IPS-18a (cell line): ENCODE data around the gene SH3D19.
A peak's percentile ranks its signal among the peaks of the same experiment; 100 is the strongest.
"Not testable (repeated sequence)": the region's sequence is repeated elsewhere in the genome, so short reads cannot be mapped to it uniquely, and the experiment has no call there.

Experiments used
- H3K27ac ChIP-seq: one replicate; pipeline ENCODE4 v1.5.1; 2013; ENCODE audit warnings: low read length
- H3K27me3 ChIP-seq: one replicate; pipeline ENCODE4 v1.6.1; 2013; ENCODE audit warnings: mild to moderate bottlenecking, low read length; ENCODE audit not compliant: control insufficient read depth, insufficient read depth
- H3K36me3 ChIP-seq: one replicate; pipeline ENCODE4 v1.6.1; 2013; ENCODE audit warnings: low read depth, low read length; ENCODE audit not compliant: control insufficient read depth
- H3K4me1 ChIP-seq: one replicate; pipeline ENCODE4 v1.6.1; 2013; ENCODE audit warnings: low read depth, low read length; ENCODE audit not compliant: control insufficient read depth
- H3K4me3 ChIP-seq: one replicate; pipeline ENCODE4 v1.5.1; 2013; ENCODE audit warnings: low read length
- H3K9ac ChIP-seq: one replicate; pipeline ENCODE4 v1.6.1; 2013; ENCODE audit warnings: mild to moderate bottlenecking, low read length, moderate library complexity
- H3K9me3 ChIP-seq: one replicate; pipeline ENCODE4 v1.6.1; 2013; ENCODE audit warnings: low read depth, low read length; ENCODE audit not compliant: control insufficient read depth

The SH3D19 gene

DNA sequence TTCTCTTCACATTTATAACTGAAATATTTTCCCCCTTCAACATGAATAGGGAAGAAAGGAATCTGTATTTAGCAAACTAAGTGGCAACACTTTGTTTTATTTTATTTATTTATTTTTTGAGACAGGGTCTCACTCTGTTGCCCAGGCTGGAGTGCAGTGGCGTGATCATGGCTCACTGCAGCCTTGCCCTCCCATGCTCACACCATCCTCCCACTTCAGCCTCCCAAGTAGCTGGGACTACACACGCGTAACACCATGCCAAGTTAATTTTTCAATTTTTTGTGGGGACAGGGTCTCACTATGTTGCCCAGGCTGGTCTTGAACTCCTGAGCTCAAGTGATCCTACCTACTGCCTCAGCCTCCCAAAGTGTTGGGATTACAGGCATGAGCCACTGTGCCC is 189.4 kb downstream of the SH3D19 start:
- H3K9me3 ChIP-seq, H3K27me3 ChIP-seq, H3K4me1 ChIP-seq, H3K9ac ChIP-seq, H3K27ac ChIP-seq, H3K4me3 ChIP-seq: not testable (repeated sequence)
- peaks cover 20% of the 10 kb centered on the region for H3K36me3 ChIP-seq

DNA sequence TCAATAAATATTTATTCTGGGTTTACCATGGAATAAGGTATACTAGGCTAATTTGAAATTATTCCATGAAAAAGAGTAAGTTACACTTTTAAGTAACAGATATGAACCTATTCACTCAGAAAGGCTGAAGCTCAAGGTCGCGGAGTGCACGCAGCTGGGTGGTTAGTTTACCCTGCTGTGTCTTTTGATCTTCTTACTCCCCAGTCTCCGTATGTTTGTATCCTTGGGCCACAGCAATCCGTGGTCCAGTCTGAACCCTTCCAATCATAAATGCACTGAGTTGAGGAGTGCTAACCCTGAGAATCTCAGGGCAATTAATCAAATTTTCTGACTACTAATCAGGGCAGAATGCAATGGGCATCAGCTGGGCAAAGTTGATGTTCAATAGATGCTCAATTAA is 192.1 kb downstream of the SH3D19 start:
- Histone ChIP-seq H3K27ac (no peak overlapping the region), H3K9me3 (no peaks in the 10 kb centered on the region), H3K4me3 (no peak overlapping the region), H3K4me1 (no peaks in the 10 kb centered on the region), H3K36me3 (peaks cover 29% of the 10 kb centered on the region), H3K27me3 (no peaks in the 10 kb centered on the region), H3K9ac (no peak overlapping the region)

DNA sequence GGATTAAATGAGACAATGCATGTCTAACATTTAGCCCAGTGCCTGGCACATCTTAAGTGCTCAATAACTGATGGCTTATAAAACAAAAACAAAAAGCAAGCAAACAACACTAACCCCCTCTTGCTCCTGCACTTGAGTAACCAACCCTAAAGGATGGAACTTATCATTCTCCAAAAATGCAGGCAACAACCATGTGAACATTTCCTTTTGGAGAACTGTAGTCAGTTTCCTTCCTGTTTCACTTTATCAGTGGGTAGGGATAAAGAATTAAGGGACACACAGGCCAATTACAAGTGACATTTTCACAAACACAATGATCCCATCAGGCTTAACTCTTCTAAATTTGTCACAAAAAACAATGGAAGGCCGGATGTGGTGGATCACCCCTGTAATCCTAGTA is 195.6 kb downstream of the SH3D19 start:
- Histone ChIP-seq H3K27me3 (no peaks in the 10 kb centered on the region), H3K27ac (no peak overlapping the region), H3K36me3 (peaks cover 47% of the 10 kb centered on the region), H3K9ac (no peak overlapping the region), H3K4me1 (no peaks in the 10 kb centered on the region), H3K4me3 (no peak overlapping the region), H3K9me3 (no peaks in the 10 kb centered on the region)

- Histone ChIP-seq H3K9ac (no peak overlapping the region), H3K27ac (no peak overlapping the region)
Measured at GRCh38 chr4:151117371-151117962, 207.9 kb downstream of the SH3D19 start.

GRCh38 chr4:151114986-151115385 is 210.4 kb downstream of the SH3D19 start:
- no peak overlapping the region for H3K4me3 ChIP-seq
- peaks cover 6% of the 10 kb centered on the region for H3K36me3 ChIP-seq
- H3K9ac ChIP-seq: no peak overlapping the region
- H3K27ac ChIP-seq: no peak overlapping the region
- H3K27me3 ChIP-seq: no peaks in the 10 kb centered on the region
- no peaks in the 10 kb centered on the region for H3K9me3 ChIP-seq
- H3K4me1 ChIP-seq: no peaks in the 10 kb centered on the region

More at GRCh38 chr4:151117371-151117962, 207.9 kb downstream of the SH3D19 start:
- no peaks in the 10 kb centered on the region for H3K27me3 ChIP-seq
- no peaks in the 10 kb centered on the region for H3K4me1 ChIP-seq
- no peak overlapping the region for H3K4me3 ChIP-seq
- H3K36me3 ChIP-seq: peaks cover 15% of the 10 kb centered on the region
- no peaks in the 10 kb centered on the region for H3K9me3 ChIP-seq

DNA sequence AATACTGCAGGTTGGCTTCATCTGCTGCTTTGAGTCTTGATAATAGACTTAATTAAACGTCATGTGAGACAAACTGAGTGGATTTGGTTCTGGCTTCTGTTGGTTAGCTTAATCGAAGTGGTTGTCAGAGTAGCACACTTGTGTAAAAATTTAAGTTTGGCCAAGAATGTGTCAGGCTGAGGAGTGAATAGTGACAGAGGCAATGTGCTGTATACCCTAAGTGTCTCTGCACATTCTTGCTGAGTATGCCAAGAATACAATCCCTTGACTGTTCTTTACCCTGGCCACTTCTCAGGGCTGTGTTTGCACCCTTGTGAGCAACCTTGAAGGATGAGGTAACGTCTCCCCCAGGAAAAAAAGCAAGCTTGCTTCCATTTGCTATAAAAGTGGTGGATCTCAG is 211.1 kb downstream of the SH3D19 start:
- no peak overlapping the region for H3K27ac ChIP-seq
- H3K4me3 ChIP-seq: no peak overlapping the region
- H3K4me1 ChIP-seq: no peaks in the 10 kb centered on the region
- H3K36me3 ChIP-seq: peaks cover 6% of the 10 kb centered on the region
- no peaks in the 10 kb centered on the region for H3K9me3 ChIP-seq
- no peaks in the 10 kb centered on the region for H3K27me3 ChIP-seq
- no peak overlapping the region for H3K9ac ChIP-seq

DNA sequence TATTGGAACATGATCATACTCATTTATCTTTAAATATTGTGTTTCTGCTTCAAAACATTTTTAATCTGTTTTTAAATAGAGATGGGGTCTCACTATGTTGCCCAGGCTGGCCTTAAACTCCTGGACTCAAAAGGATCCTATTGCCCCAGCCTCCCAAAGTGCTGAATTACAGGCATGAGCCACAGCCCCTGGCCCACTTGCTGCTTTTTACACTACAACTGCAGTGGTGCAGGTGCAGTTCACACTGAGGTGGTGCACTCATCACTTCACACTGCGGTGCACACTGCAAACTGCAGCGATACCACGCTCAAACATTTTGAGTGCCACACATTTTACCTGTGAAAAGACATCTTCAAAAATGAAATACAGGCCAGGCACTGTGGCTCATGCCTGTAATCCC is 215.2 kb downstream of the SH3D19 start:
- Histone ChIP-seq H3K27ac (no peak overlapping the region), H3K4me1 (no peaks in the 10 kb centered on the region), H3K4me3 (no peak overlapping the region), H3K9me3 (no peaks in the 10 kb centered on the region), H3K36me3 (peaks cover 32% of the 10 kb centered on the region), H3K27me3 (no peaks in the 10 kb centered on the region), H3K9ac (no peak overlapping the region)

GRCh38 chr4:151107063-151107462 is 218.3 kb downstream of the SH3D19 start:
- H3K27me3 ChIP-seq: no peaks in the 10 kb centered on the region
- no peaks in the 10 kb centered on the region for H3K4me1 ChIP-seq
- no peak overlapping the region for H3K27ac ChIP-seq
- H3K9me3 ChIP-seq: no peaks in the 10 kb centered on the region
- no peak overlapping the region for H3K4me3 ChIP-seq
- peaks cover 62% of the 10 kb centered on the region for H3K36me3 ChIP-seq
- H3K9ac ChIP-seq: no peak overlapping the region

DNA sequence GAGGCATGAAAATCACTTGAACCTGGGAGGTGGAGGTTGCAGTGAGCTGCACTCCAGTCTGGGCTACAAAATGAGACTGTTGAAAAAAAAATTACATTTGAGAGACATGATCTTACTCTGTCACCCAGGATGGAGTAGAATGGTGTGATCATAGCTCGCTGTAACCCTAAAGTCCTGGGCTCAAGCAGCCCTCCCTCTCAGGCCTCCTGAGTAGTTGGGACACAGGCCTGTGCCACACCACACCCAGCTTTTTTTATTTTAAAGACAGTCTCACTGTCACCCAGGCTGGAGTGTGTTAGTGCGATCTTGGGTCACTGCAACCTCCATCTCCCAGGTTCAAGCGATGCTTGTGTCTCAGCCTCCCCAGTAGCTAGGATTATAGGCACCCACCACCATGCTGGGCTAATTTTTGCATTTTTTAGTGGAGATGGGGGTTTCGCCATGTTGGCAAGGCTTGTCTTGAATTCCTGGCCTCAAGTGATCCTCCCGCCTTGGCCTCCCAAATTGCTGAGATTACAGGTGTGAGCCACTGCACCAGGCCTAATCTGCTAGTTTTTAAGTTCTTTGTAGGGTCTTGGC is 219.9 kb downstream of the SH3D19 start:
- H3K9ac ChIP-seq: no peak overlapping the region
- H3K4me3 ChIP-seq: no peak overlapping the region
- peaks cover 73% of the 10 kb centered on the region for H3K36me3 ChIP-seq
- H3K27ac ChIP-seq: no peak overlapping the region
- H3K9me3 ChIP-seq: no peaks in the 10 kb centered on the region
- no peaks in the 10 kb centered on the region for H3K27me3 ChIP-seq
- H3K4me1 ChIP-seq: peaks cover 6% of the 10 kb centered on the region

GRCh38 chr4:151104621-151105020 is 220.8 kb downstream of the SH3D19 start:
- Histone ChIP-seq H3K4me3 (no peak overlapping the region), H3K9me3 (no peaks in the 10 kb centered on the region), H3K27ac (no peak overlapping the region), H3K36me3 (peaks cover 75% of the 10 kb centered on the region), H3K4me1 (peaks cover 6% of the 10 kb centered on the region), H3K9ac (no peak overlapping the region), H3K27me3 (no peaks in the 10 kb centered on the region)

GRCh38 chr4:151103758-151104157 is 221.6 kb downstream of the SH3D19 start:
- no peaks in the 10 kb centered on the region for H3K27me3 ChIP-seq
- H3K4me3 ChIP-seq: no peak overlapping the region
- peaks cover 6% of the 10 kb centered on the region for H3K4me1 ChIP-seq
- H3K9ac ChIP-seq: no peak overlapping the region
- no peaks in the 10 kb centered on the region for H3K9me3 ChIP-seq
- no peak overlapping the region for H3K27ac ChIP-seq
- H3K36me3 ChIP-seq: peaks cover 75% of the 10 kb centered on the region

DNA sequence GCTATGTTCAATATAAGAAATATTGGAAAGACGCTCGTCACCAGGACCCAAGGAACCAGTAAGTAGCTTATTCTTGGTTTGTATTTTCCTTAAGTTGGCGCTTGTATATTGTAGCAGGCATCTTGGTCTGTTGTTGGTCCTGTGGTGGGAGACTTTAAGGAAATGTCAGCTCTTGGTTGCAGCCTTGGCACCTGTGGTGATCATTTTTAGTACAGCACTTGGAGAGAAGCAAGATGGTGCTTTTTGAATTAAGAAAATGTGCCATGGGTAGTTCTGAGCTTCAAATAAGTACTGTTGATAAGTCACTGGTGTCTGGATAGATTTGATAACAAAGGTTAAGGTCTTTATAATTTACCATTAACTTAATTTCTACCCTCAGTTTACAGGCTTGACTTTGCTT is 224.9 kb downstream of the SH3D19 start:
- peak overlapping the region; percentile 99 for H3K9ac ChIP-seq
- H3K27me3 ChIP-seq: no peaks in the 10 kb centered on the region
- peaks cover 6% of the 10 kb centered on the region for H3K4me1 ChIP-seq
- H3K36me3 ChIP-seq: peaks cover 51% of the 10 kb centered on the region
- H3K9me3 ChIP-seq: no peaks in the 10 kb centered on the region
- H3K4me3 ChIP-seq: peak overlapping the region; percentile 81
- H3K27ac ChIP-seq: no peak overlapping the region
